Measurements from ENCODE around the gene SLC17A7. TPM values are rescaled to one million over a fixed set of nuclear protein-coding genes. Genes with fewer than 3 reads are reported as not detected.

The SLC17A7 gene
- total and polyA plus RNA-seq, 2 of the 13 experiments (the other 11 are each of a cell fraction or from before 2014, with no cell fraction given), result 0.32 TPM; not detected in 1

DNA sequence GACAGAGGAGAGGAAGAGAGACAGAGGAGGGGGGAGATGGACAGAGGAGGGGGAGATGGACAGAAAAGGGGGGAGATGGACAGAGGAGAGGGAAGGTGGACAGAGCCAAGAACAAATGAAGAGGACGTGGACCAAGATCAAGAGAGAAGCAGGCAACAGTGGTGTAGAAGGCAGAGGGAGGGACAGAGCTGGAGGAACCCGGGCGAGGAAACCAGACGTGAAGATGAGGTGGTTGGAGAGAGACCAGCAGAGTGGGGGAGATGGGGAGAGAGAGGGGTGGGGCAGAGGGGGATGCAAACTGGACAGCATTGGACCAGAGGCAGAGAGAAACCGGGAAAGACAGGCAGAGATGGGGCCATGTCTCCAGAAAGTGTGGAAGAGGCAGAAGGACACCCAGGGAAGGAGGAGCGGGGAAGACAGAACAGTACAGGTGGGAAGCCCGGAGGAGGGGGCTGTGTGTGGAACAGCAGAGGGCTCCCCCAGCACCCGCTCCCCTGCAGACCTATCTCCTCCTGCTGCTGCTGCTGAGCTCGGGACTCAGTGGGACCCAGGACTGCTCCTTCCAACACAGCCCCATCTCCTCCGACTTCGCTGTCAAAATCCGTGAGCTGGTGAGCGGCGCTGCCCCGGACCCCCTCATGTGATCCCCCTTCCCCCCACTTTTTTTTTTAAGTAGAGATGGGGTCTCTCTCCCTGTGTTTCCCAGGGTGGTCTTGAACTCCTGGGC is 34.0 kb upstream of the SLC17A7 start (continued):
- TF ChIP-seq, protein P1, sequence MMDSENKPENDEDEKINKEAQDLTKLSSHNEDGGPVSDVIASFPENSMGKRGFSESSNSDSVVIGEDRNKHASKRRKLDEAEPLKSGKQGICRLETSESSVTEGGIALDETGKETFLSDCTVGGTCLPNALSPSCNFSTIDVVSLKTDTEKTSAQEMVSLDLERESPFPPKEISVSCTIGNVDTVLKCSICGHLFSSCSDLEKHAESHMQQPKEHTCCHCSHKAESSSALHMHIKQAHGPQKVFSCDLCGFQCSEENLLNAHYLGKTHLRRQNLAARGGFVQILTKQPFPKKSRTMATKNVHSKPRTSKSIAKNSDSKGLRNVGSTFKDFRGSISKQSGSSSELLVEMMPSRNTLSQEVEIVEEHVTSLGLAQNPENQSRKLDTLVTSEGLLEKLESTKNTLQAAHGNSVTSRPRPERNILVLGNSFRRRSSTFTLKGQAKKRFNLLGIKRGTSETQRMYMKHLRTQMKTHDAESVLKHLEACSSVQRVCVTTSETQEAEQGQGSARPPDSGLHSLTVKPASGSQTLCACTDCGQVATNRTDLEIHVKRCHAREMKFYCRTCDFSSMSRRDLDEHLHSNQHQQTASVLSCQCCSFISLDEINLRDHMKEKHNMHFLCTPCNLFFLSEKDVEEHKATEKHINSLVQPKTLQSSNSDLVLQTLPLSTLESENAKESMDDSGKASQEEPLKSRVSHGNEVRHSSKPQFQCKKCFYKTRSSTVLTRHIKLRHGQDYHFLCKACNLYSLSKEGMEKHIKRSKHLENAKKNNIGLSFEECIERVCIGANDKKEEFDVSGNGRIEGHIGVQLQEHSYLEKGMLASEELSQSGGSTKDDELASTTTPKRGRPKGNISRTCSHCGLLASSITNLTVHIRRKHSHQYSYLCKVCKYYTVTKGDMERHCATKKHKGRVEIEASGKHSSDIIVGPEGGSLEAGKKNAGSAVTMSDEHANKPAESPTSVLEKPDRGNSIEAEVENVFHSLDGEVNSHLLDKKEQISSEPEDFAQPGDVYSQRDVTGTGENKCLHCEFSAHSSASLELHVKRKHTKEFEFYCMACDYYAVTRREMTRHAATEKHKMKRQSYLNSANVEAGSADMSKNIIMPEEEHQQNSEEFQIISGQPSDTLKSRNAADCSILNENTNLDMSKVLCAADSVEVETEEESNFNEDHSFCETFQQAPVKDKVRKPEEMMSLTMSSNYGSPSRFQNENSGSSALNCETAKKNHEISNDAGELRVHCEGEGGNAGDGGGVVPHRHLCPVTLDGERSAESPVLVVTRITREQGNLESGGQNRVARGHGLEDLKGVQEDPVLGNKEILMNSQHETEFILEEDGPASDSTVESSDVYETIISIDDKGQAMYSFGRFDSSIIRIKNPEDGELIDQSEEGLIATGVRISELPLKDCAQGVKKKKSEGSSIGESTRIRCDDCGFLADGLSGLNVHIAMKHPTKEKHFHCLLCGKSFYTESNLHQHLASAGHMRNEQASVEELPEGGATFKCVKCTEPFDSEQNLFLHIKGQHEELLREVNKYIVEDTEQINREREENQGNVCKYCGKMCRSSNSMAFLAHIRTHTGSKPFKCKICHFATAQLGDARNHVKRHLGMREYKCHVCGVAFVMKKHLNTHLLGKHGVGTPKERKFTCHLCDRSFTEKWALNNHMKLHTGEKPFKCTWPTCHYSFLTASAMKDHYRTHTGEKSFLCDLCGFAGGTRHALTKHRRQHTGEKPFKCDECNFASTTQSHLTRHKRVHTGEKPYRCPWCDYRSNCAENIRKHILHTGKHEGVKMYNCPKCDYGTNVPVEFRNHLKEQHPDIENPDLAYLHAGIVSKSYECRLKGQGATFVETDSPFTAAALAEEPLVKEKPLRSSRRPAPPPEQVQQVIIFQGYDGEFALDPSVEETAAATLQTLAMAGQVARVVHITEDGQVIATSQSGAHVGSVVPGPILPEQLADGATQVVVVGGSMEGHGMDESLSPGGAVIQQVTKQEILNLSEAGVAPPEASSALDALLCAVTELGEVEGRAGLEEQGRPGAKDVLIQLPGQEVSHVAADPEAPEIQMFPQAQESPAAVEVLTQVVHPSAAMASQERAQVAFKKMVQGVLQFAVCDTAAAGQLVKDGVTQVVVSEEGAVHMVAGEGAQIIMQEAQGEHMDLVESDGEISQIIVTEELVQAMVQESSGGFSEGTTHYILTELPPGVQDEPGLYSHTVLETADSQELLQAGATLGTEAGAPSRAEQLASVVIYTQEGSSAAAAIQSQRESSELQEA (CRISPR knock-in tag; IDR thresholded peaks at IDR 0.05; ENCODE audit: not compliant biosample characterization), result no peak

DNA sequence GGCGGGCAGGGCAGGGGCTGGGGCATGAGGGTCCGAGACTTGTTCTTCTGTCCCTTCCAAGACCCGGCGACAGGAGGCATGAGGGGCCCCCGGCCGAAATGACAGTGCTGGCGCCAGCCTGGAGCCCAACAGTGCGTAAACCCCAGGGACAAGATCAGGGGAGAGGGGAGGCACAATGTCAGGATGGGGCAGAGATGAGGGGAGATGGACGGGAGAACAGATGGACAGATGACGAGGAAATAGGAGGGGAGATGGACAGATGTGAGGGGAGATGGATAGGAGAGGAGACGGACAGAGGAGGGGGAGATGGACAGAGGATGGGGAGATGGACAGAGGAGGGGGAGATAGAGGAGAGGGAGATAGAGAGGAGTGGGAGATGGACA is 33.2 kb upstream of the SLC17A7 start:
- H3K27ac ChIP-seq (ENCODE audit: extremely low read length, insufficient read depth, low read length), result no peak overlapping the region
- H3K4me1 ChIP-seq (ENCODE audit: insufficient read depth, low read length), result peaks cover 34% of the 10 kb centered on the region
- H3K4me2 ChIP-seq (ENCODE audit: low read depth, low read length), result peak overlapping the region; percentile 99
- no peaks in the 10 kb centered on the region; a peak in 1 of 5 replicates for H3K27me3 ChIP-seq (ENCODE audit: control insufficient read depth in 1 of 2, insufficient read depth in 2 of 2, low read length in 2 of 2)
- H3K9ac ChIP-seq (ENCODE audit: insufficient read depth, low read depth, low read length), result peak overlapping the region; percentile 63; the same call in 1 of the 2 replicates
- no TSS peak for BruUV-seq (replicated peaks)
- WGBS (ENCODE audit: low lambda C conversion rate), result 4% methylated on average over 11 of the region's 11 CpGs
- peak overlapping the region; percentile 63 for H2AFZ ChIP-seq (ENCODE audit: low read length)
- intact Hi-C loops (cut with micrococcal nuclease; ENCODE audit: unreplicated experiment) (no loop called here), in situ Hi-C loops (cut with HindIII; ENCODE audit: extremely low pct_ligation_motif_present, low pct_unique_long_range_greater_than_20kb) (no loop called here)
- H3K36me3 ChIP-seq (replicated peaks in 1 of 2; ENCODE audit: control insufficient read depth in 1 of 2, insufficient read depth in 2 of 2, low read length in 2 of 2), result no peaks in the 10 kb centered on the region
- ChIA-PET CTCF (ENCODE audit: low intra/inter-chr PET ratio, low total read pairs) (interaction anchor here (1.7 to 2.1 kb wide), 2 partner anchors 72 to 96 kb away, joined by 9 to 12 read pairs; no protein-coding TSS in a partner anchor), POLR2A (interaction anchor here (1.4 kb wide), 1 partner anchor 23 kb away, joined by 7 read pairs; the partner anchor contains the start of gene PIH1D1)
- DNase-seq (ENCODE audit: low spot score) (no peak), FAIRE-seq (no peak), ATAC-seq (no peak)
- H3K4me3 ChIP-seq (replicated peaks in 1 of 3; ENCODE audit: insufficient read depth in 1 of 3, low read depth in 2 of 3, low read length in 3 of 3), result peak overlapping the region; percentile 78 to 99 (median 78); a peak in 5 of 6 replicates
- TF ChIP-seq ZNF510 (CRISPR knock-in tag; IDR thresholded peaks at IDR 0.05; ENCODE audit: low read depth) (no peak), ZKSCAN1 (IDR thresholded peaks at IDR 0.05; ENCODE audit: low read length) (no peak), SPEN (CRISPR knock-in tag; IDR thresholded peaks at IDR 0.05; ENCODE audit: low read depth) (no peak), GFI1 (CRISPR knock-in tag; IDR thresholded peaks at IDR 0.05; ENCODE audit: borderline replicate concordance) (no peak), ZNF720 (CRISPR knock-in tag; IDR thresholded peaks at IDR 0.05) (no peak), JUNB (CRISPR knock-in tag; IDR thresholded peaks at IDR 0.05; ENCODE audit: borderline replicate concordance) (no peak)
- no peaks in the 10 kb centered on the region for H3K79me2 ChIP-seq (ENCODE audit: insufficient read depth, low read length)
- no peaks in the 10 kb centered on the region for H3K9me3 ChIP-seq (ENCODE audit: low read length)
- no peaks in the 10 kb centered on the region for H4K20me1 ChIP-seq (ENCODE audit: insufficient read depth, low read length)
